Activated T-cell treated with anti-CD3 and anti-CD28 coated beads for 24 hours (primary cell): ENCODE results near the gene KMT5C.

Source experiments
- DNase-seq: peaks from one replicate; pipeline ENCODE4 v3.0.0-alpha.2; 2020; ENCODE audit warnings: low read depth

The KMT5C gene

DNA sequence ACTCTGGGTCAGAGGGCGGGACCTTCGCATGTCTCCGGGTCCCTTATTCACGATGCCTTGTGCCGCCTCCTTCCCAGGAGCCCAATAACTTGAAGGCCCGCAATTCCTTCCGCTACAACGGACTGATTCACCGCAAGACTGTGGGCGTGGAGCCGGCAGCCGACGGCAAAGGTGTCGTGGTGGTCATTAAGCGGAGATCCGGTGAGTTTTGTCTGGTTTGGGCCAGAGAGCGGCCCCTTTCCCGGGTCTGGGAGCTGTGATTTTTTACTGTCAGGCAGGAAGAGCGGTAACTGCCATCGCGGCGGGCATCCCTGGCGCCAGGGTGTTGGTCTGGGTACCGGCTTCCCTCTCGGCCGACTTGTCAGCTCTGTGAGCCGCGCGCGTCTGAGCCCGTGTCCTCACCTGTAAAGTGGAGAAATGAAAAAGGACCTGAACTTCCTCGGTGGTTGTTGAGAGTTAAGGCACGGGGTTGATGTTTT is 46.9 kb downstream of the KMT5C start:
- DNase-seq = no peak

- no peak for DNase-seq
These were observed 48.2 kb downstream of the KMT5C start for GRCh38 chr19:55387736-55388497.

GRCh38 chr19:55389386-55390317 is 50.0 kb downstream of the KMT5C start:
- no peak for DNase-seq

DNA sequence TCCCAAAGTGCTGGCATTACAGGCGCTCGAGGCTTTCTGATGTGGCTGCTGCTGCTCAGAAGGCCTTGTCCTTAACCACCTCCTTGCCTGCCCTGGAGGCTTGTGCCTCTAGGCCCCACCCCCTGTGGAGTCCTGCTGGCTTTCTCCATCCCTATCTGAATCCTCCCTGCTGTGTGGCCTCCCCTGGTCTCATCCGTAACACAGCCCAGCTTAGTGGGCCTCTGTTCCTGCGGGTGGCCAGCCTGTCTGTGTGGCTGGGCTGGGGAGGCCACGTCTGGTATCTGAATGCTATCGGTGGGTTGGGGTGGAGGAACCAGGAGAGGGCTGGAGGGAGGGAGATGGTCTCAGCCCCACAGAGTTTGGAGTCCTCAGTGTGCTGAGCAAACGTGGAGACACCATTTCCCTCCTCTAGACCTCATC is 50.8 kb downstream of the KMT5C start:
- no peak for DNase-seq

DNA sequence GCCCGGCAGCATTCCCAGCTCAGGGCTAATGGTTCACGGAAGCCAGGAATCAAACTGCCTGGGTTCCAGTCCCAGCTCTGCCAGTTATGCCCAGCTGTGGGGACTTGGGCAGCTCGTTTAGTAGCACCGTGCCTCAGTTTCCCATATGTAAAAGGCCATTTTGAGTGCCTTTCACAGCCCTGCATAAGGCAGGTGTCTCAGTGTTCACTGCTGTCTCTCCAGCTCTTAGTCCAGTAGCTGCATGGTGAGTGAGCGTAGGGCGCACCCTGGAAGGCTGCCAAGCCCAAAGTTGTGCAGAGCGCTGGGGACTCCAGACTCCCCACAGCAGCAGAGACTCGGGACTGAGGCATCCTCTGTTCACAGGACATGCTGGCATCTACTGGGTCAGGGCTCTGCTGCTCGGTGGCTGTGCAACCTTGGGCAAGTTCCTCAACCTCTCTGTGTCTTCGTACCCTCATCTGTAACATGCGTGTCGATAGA is 51.6 kb downstream of the KMT5C start:
- DNase-seq = no peak

DNA sequence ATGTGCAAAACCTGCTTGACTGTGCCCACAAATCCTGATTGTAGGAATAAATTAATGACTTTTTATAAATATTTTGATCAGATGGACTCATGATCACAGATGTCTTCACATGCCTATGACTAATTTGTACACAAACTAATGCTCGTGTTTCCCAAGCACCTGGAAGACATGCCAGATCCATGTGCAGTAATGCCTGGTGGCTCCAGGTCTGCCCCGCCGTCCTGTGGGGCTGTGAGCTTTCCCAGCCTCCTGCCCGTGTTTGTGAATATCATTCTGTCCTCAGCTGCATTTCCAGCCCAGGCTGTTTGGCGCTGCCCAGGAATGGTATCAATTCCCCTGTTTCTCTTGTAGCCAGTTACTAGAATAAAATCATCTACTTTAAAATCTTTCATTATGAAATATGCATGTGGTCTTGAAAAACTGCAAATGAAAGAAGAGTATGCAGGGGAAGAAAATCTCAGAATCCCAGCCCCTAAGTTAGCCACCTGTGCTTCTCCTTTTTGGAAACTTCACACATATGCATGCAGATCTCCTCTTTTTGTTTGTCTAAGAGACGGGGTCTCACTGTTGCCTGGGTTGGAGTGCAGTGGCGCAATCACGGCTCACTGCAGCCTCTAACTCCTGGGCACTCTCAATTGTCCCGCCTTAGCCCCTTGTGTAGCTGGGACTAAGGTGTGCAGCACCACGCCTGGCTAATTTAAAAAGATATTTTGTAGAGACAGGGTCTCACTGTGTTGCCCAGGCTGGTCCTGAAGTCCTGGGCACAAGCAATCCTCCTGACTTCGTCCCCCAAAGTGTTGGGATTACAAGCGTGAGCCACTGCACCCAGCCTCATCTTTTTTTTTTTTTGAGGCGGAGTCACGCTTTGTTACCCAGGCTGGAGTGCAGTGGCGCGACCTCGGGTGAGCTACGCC is 52.3 kb downstream of the KMT5C start:
- DNase-seq = no peak

DNA sequence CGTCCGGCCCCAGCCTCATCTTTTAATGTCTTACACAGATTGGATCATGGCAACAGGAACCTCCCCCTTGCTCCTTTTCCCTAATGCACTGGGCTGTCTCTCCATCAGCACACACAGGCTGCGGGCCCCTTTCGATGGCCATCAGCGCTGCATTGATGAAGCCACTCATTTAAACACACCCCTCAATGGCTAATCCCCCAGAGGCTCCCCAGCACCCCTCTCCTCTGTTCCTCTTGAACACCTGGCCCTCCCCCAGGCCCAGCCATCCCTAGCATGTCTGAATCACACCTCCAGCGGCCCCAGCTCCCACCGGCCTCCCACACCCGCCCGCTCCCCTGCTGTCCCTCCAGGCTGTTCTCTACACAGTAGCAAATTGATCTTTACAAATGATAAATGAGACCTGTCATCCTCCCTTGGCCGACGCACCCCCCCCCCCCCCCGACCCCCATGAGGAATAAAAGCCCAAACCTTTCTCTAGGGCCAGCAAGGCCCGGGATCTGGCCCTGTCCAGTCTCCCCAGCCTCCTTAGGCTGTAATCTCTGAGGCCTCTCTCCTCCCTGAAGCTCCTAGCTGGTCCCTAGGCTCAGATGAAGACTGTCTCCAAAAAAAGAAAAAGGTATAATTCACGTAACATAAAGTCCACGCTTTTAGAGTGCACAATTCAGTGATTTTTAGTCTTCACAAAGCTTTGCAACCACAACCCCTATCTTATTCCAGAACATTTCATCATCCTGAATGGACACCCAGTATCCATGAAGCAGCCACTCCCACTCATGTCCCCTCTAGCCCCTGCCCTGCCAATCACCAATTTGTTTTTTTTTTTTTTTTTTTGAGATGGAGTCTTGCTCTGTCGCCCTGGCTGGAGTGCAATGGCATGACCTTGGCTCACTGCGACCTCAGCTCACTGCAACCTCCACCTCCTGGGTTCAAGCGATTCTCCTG is 53.4 kb downstream of the KMT5C start:
- DNase-seq = no peak
